HG03571 (cell line): ENCODE results near the gene CAV1.

ENCODE experiments used
- ATAC-seq: cut with Tn5 transposase; IDR thresholded peaks from one replicate; pipeline ENCODE4 v1.9.1; 2021; ENCODE audit not compliant: unreplicated experiment

CAV1 gene

DNA sequence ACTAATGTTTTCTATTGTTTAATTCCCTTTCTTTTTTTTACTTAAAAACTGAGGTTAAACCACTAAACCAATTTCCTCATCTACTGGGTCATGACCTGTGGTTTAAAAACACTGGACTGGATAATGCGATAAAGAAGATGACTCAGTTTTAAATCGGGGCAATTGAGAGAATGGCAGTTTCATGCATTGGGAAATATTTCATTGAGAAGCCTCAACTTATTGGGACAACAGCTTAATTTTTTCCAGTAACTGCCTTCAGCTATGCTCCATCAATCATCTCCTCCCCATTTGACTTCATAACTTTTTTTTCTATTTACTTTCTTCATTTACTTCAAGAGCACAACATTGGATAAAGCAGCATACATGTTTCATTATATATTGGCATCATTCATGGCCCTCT is 85.4 kb downstream of the CAV1 start:
- ATAC-seq = no peak

DNA sequence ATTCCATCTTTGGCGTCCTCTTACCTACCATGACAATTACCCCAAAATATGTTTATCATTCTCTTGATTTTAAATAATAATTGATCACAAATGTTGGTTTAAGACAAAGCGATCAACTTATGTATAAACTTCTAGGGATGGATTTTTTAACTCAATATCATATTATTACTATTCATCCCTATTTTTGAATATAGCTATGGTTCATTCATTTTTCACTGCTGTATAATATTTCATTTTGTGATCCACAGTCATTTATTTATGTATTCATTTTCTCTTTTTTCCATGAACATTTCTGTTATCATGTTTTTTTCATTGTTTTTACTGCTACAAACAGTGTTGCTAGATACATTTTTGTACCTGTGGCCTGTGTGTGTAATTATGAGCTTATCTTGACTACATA is 85.9 kb downstream of the CAV1 start:
- no peak for ATAC-seq
